Liver (tissue), 3 donors: ENCODE measurements around the gene HTRA1.

Source experiments
- FOXA1 ChIP-seq: IDR thresholded peaks from 2 replicates; pipeline ENCODE4 v1.6.1; 2016; ENCODE audit warnings: antibody characterized with exemption
- GABPA ChIP-seq, 2 donors: IDR thresholded peaks in 1 of 2; conservative IDR thresholded peaks in 1 of 2; 2 replicates each; pipeline ENCODE4 v1.6.1; 2016; ENCODE audit warnings: antibody characterized with exemption in 2 of 2, mild to moderate bottlenecking in 1 of 2, moderate library complexity in 1 of 2
- HNF4G ChIP-seq: IDR thresholded peaks from 2 replicates; pipeline ENCODE4 v1.6.1; 2016; ENCODE audit warnings: antibody characterized with exemption
- MAX ChIP-seq: IDR thresholded peaks from 2 replicates; pipeline ENCODE4 v1.6.1; 2016; ENCODE audit warnings: antibody characterized with exemption
- RAD21 ChIP-seq, 2 donors: IDR thresholded peaks; 2 replicates each; pipeline ENCODE4 v1.6.1; 2016; ENCODE audit warnings: antibody characterized with exemption in 2 of 2, mild to moderate bottlenecking in 2 of 2
- REST ChIP-seq: IDR thresholded peaks from 2 replicates; pipeline ENCODE4 v1.6.1; 2016; ENCODE audit warnings: antibody characterized with exemption, mild to moderate bottlenecking
- RXRA ChIP-seq, 2 donors: IDR thresholded peaks; 2 replicates each; pipeline ENCODE4 v1.6.1; 2017 to 2018; ENCODE audit warnings: antibody characterized with exemption in 2 of 2, mild to moderate bottlenecking in 1 of 2
- SP1 ChIP-seq: IDR thresholded peaks from 2 replicates; pipeline ENCODE4 v1.6.1; 2018; ENCODE audit warnings: antibody characterized with exemption, mild to moderate bottlenecking
- TAF1 ChIP-seq: conservative IDR thresholded peaks from 2 replicates; pipeline ENCODE4 v1.6.1; 2016; ENCODE audit warnings: antibody characterized with exemption, mild to moderate bottlenecking
- TF ChIP-seq, protein P1 (sequence below): fragments of 150-350 bp; IDR thresholded peaks from 2 replicates; pipeline ENCODE4 v1.5.1; 2017; ENCODE audit warnings: improper control_type of control experiment, low read depth, low read length; ENCODE audit not compliant: missing input control
- TF ChIP-seq, protein P2 (sequence below): IDR thresholded peaks from 2 replicates; pipeline ENCODE4 v1.6.1; 2016; ENCODE audit warnings: antibody characterized with exemption
- TF ChIP-seq, protein P3 (sequence below): IDR thresholded peaks from 2 replicates; pipeline ENCODE4 v1.6.1; 2016; ENCODE audit warnings: antibody characterized with exemption
- donor health status: healthy.
- donor health status: healthy.

DNA sequence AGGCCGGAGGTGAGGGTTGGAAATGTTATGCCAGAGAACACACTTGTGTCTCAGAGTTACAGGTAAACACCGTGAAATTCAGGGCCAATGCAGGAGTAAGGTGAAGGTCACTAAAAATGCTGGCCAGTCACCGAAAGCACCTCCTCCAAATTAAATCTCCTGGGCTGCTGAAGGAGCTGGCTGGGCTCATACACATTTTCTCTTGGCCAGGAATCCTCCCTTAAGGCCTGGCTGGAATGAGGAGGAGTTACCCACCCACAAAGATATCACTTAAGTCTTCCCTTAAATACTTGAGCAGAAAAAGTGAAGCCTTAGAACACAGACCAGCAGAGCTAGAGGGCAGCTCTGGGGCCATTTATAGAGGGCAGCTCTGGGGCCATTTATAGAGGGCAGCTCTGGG lies 46.3 kb downstream of the HTRA1 start:
- TF ChIP-seq, protein P1, sequence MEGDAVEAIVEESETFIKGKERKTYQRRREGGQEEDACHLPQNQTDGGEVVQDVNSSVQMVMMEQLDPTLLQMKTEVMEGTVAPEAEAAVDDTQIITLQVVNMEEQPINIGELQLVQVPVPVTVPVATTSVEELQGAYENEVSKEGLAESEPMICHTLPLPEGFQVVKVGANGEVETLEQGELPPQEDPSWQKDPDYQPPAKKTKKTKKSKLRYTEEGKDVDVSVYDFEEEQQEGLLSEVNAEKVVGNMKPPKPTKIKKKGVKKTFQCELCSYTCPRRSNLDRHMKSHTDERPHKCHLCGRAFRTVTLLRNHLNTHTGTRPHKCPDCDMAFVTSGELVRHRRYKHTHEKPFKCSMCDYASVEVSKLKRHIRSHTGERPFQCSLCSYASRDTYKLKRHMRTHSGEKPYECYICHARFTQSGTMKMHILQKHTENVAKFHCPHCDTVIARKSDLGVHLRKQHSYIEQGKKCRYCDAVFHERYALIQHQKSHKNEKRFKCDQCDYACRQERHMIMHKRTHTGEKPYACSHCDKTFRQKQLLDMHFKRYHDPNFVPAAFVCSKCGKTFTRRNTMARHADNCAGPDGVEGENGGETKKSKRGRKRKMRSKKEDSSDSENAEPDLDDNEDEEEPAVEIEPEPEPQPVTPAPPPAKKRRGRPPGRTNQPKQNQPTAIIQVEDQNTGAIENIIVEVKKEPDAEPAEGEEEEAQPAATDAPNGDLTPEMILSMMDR = no peak
- TF ChIP-seq HNF4G (no peak), FOXA1 (no peak), SP1 (no peak), REST (no peak), RAD21 (IDR thresholded peaks at IDR 0.05) (no peak), RXRA (IDR thresholded peaks at IDR 0.05) (no peak), GABPA (IDR thresholded peaks at IDR 0.05 in 1 of 2, conservative IDR thresholded peaks at IDR 0.05 in 1 of 2) (no peak), MAX (no peak), TAF1 (no peak)
- TF ChIP-seq, protein P2, sequence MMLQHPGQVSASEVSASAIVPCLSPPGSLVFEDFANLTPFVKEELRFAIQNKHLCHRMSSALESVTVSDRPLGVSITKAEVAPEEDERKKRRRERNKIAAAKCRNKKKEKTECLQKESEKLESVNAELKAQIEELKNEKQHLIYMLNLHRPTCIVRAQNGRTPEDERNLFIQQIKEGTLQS = no peak
- TF ChIP-seq, protein P3, sequence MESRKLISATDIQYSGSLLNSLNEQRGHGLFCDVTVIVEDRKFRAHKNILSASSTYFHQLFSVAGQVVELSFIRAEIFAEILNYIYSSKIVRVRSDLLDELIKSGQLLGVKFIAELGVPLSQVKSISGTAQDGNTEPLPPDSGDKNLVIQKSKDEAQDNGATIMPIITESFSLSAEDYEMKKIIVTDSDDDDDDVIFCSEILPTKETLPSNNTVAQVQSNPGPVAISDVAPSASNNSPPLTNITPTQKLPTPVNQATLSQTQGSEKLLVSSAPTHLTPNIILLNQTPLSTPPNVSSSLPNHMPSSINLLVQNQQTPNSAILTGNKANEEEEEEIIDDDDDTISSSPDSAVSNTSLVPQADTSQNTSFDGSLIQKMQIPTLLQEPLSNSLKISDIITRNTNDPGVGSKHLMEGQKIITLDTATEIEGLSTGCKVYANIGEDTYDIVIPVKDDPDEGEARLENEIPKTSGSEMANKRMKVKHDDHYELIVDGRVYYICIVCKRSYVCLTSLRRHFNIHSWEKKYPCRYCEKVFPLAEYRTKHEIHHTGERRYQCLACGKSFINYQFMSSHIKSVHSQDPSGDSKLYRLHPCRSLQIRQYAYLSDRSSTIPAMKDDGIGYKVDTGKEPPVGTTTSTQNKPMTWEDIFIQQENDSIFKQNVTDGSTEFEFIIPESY = no peak
